ENCODE data around the gene MEGF8.

DNA sequence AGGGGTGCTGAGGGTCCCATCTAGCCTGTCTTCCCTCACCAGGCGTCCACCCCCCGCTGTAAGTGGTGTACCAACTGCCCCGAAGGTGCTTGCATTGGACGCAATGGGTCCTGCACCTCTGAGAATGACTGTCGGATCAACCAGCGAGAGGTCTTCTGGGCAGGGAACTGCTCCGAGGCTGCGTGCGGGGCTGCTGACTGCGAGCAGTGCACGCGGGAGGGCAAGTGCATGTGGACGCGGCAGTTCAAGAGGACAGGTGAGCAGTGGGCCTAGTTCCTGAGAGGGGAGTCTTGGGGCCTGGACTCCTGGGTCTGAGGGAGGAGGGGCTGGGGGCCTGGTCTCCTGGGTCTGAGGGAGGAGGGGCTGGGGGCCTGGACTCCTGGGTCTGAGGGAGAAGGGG is 36.9 kb downstream of the MEGF8 start:
- TF ChIP-seq, protein P1, sequence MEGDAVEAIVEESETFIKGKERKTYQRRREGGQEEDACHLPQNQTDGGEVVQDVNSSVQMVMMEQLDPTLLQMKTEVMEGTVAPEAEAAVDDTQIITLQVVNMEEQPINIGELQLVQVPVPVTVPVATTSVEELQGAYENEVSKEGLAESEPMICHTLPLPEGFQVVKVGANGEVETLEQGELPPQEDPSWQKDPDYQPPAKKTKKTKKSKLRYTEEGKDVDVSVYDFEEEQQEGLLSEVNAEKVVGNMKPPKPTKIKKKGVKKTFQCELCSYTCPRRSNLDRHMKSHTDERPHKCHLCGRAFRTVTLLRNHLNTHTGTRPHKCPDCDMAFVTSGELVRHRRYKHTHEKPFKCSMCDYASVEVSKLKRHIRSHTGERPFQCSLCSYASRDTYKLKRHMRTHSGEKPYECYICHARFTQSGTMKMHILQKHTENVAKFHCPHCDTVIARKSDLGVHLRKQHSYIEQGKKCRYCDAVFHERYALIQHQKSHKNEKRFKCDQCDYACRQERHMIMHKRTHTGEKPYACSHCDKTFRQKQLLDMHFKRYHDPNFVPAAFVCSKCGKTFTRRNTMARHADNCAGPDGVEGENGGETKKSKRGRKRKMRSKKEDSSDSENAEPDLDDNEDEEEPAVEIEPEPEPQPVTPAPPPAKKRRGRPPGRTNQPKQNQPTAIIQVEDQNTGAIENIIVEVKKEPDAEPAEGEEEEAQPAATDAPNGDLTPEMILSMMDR (IDR thresholded peaks at IDR 0.05), result no peak
- TF ChIP-seq POLR2A (IDR thresholded peaks at IDR 0.05), result no peak

All from esophagus squamous epithelium (tissue), 4 donors.